ENCODE measurements around the gene PDE11A.

GRCh38 chr2:177783091-177783490 lies 289.5 kb downstream of the PDE11A start:
- TF ChIP-seq CTCF (IDR thresholded peaks at IDR 0.05 in 8 of 11, conservative IDR thresholded peaks at IDR 0.05 in 3 of 11) (no peak), POLR2A (IDR thresholded peaks at IDR 0.05) (no peak), POLR2AphosphoS5 (IDR thresholded peaks at IDR 0.05) (no peak)
